GM12878 (cell line): ENCODE data around the gene TMCC2.

Experiments
- EZH2 ChIP-seq: IDR thresholded peaks from 2 replicates; pipeline ENCODE4 v1.6.1; 2012; ENCODE audit warnings: low read depth, mild to moderate bottlenecking, control low read depth, inconsistent platforms, low read length, borderline replicate concordance; ENCODE audit not compliant: control insufficient read depth
- GABPA ChIP-seq: IDR thresholded peaks from 2 replicates; pipeline ENCODE4 v1.6.1; 2014; ENCODE audit warnings: antibody characterized with exemption, low read depth, mild to moderate bottlenecking, inconsistent platforms
- HDAC6 ChIP-seq: fragments of 200-600 bp; sonication (generic); IDR thresholded peaks from one replicate; pipeline ENCODE4 v1.8.0; 2017; ENCODE audit warnings: antibody characterized with exemption; ENCODE audit not compliant: unreplicated experiment
- MYC ChIP-seq: IDR thresholded peaks from 2 replicates; pipeline ENCODE4 v1.6.1; 2011; ENCODE audit warnings: mild to moderate bottlenecking, low read length, moderate library complexity, inconsistent platforms; ENCODE audit not compliant: insufficient read depth, insufficient replicate concordance, insufficient read length, severe bottlenecking
- POLR2A ChIP-seq: IDR thresholded peaks from 2 replicates; pipeline ENCODE4 v1.6.1; 2011; ENCODE audit warnings: low read depth, mild to moderate bottlenecking, low read length
- SIN3A ChIP-seq: IDR thresholded peaks from 2 replicates; pipeline ENCODE4 v1.6.1; 2012; ENCODE audit warnings: low read depth, low read length, improper control_type of control experiment
- SMAD1 ChIP-seq: fragments of 450-650 bp; IDR thresholded peaks from 2 replicates; pipeline ENCODE4 v1.6.1; 2018; ENCODE audit warnings: mild to moderate bottlenecking, low read depth; ENCODE audit not compliant: partially characterized antibody
- TF ChIP-seq, protein P1 (sequence below), 3 experiments: IDR thresholded peaks in 2 of 3; conservative IDR thresholded peaks in 1 of 3; 2 replicates each; pipeline ENCODE4 v1.5.1; 2011; ENCODE audit warnings: low read depth in 3 of 3, low read length in 3 of 3, mild to moderate bottlenecking in 3 of 3, control low read depth in 2 of 3, moderate library complexity in 2 of 3, inconsistent platforms in 1 of 3, mixed read lengths in 1 of 3; ENCODE audit not compliant: control insufficient read depth in 2 of 3, insufficient read depth in 1 of 3; ENCODE audit errors: extremely low read depth in 1 of 3

GRCh38 chr1:205316161-205316566 is 88.4 kb downstream of the TMCC2 start:
- TF ChIP-seq POLR2A (no peak), SIN3A (no peak), MYC (no peak), GABPA (no peak), SMAD1 (no peak), EZH2 (no peak), HDAC6 (no peak)
- TF ChIP-seq, protein P1, sequence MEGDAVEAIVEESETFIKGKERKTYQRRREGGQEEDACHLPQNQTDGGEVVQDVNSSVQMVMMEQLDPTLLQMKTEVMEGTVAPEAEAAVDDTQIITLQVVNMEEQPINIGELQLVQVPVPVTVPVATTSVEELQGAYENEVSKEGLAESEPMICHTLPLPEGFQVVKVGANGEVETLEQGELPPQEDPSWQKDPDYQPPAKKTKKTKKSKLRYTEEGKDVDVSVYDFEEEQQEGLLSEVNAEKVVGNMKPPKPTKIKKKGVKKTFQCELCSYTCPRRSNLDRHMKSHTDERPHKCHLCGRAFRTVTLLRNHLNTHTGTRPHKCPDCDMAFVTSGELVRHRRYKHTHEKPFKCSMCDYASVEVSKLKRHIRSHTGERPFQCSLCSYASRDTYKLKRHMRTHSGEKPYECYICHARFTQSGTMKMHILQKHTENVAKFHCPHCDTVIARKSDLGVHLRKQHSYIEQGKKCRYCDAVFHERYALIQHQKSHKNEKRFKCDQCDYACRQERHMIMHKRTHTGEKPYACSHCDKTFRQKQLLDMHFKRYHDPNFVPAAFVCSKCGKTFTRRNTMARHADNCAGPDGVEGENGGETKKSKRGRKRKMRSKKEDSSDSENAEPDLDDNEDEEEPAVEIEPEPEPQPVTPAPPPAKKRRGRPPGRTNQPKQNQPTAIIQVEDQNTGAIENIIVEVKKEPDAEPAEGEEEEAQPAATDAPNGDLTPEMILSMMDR (IDR thresholded peaks at IDR 0.05 in 2 of 3, conservative IDR thresholded peaks at IDR 0.05 in 1 of 3; ENCODE audit: control insufficient read depth in 2 of 3, extremely low read depth in 1 of 3, insufficient read depth in 1 of 3, low read depth in 3 of 3, low read length in 3 of 3): no peak
